GM12872 (cell line): ENCODE measurements around the gene TYSND1.

Experiments used
- TF ChIP-seq, protein P1 (sequence below): IDR thresholded peaks from 3 replicates; pipeline ENCODE4 v1.5.1; 2011; ENCODE audit warnings: low read depth, mild to moderate bottlenecking, low read length, moderate library complexity; ENCODE audit not compliant: insufficient read depth

TYSND1 gene

DNA sequence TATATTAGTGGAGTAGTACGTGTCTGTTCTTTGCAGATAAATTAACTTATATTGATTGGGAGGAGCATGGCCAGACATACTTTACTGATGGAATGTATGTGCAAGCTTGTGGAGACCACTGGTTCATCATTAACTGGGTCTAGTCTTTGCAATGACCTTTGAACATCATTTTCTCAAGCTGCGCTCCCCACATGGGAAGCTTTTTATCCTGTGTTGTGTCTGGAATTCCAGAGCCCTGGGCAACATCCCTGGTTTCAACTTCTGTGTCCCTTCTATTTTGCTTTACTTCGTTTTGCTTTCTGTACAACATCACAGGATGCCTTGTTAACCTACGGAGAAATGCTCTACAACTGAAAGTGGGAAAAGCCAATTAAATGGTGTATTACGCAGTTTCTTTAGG is 55.5 kb downstream of the TYSND1 start:
- TF ChIP-seq, protein P1, sequence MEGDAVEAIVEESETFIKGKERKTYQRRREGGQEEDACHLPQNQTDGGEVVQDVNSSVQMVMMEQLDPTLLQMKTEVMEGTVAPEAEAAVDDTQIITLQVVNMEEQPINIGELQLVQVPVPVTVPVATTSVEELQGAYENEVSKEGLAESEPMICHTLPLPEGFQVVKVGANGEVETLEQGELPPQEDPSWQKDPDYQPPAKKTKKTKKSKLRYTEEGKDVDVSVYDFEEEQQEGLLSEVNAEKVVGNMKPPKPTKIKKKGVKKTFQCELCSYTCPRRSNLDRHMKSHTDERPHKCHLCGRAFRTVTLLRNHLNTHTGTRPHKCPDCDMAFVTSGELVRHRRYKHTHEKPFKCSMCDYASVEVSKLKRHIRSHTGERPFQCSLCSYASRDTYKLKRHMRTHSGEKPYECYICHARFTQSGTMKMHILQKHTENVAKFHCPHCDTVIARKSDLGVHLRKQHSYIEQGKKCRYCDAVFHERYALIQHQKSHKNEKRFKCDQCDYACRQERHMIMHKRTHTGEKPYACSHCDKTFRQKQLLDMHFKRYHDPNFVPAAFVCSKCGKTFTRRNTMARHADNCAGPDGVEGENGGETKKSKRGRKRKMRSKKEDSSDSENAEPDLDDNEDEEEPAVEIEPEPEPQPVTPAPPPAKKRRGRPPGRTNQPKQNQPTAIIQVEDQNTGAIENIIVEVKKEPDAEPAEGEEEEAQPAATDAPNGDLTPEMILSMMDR, result no peak

DNA sequence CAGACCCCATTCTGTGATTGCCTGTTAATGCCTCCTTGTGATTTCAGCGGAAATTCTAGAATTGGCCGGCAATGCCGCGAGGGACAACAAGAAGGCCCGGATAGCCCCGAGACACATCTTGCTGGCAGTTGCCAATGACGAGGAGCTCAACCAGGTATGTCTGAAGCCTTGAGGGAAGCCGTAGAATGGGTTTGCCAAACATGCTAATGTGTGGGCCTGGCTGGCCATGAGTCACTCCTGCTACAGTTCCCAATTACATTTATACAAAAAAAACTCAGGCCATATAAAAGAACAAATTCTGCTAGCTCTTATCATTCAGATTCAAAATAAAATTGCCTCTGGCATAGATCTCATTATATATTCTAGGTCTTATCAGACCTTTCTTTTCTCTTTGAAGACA is 56.5 kb downstream of the TYSND1 start:
- TF ChIP-seq, protein P1, result no peak

DNA sequence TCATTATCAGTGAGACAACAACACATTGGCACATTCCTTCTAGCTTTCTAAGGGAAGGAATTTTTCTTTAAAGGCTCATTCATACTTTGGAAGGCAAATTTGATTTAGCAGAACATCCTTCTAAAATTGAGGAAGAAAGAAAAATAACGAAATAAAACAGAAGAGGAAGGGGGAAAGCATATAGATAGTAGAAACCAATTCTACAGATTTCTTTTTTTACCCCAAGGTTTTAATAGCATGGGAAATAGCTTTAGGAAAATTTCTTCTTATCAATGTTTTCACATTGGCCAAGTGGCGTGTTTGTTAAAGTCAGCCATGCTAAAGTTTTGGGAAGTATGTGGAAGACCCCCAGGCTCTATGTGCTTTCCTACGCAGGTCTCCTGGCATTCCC is 58.2 kb downstream of the TYSND1 start:
- TF ChIP-seq, protein P1, result no peak
